HG02885 (cell line): ENCODE data around the gene TAGLN2.

Source experiments
- ATAC-seq: cut with Tn5 transposase; IDR thresholded peaks from one replicate; pipeline ENCODE4 v1.9.1; 2021; ENCODE audit warnings: mild to moderate bottlenecking; ENCODE audit not compliant: unreplicated experiment, poor library complexity

TAGLN2 gene

GRCh38 chr1:159951016-159951415 lies 25.7 kb upstream of the TAGLN2 start:
- ATAC-seq = no peak

GRCh38 chr1:159949981-159950381 lies 24.7 kb upstream of the TAGLN2 start:
- no peak for ATAC-seq

DNA sequence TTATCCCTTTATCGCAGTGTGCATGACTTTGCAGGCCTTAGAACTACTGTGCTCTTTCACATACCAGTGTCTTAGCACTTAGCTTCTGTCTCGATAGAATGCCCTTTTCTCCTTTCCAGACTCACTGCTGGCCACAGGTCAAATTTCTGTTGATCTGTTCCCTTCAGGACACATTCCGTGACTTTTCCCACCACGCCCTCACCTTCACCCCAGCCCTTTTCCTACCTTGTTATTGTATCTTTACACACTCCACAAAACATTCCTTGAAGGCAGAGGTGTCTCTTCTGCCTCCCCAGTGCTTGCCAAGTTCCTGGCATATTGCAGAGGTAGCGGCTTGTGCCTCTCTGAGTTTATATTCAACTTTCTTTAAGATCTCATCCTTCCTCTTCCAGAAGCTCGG lies 23.8 kb upstream of the TAGLN2 start:
- ATAC-seq = no peak

GRCh38 chr1:159947942-159948341 lies 22.6 kb upstream of the TAGLN2 start:
- ATAC-seq = no peak

- ATAC-seq = no peak
Observed at GRCh38 chr1:159946242-159947187, 21.2 kb upstream of the TAGLN2 start.

DNA sequence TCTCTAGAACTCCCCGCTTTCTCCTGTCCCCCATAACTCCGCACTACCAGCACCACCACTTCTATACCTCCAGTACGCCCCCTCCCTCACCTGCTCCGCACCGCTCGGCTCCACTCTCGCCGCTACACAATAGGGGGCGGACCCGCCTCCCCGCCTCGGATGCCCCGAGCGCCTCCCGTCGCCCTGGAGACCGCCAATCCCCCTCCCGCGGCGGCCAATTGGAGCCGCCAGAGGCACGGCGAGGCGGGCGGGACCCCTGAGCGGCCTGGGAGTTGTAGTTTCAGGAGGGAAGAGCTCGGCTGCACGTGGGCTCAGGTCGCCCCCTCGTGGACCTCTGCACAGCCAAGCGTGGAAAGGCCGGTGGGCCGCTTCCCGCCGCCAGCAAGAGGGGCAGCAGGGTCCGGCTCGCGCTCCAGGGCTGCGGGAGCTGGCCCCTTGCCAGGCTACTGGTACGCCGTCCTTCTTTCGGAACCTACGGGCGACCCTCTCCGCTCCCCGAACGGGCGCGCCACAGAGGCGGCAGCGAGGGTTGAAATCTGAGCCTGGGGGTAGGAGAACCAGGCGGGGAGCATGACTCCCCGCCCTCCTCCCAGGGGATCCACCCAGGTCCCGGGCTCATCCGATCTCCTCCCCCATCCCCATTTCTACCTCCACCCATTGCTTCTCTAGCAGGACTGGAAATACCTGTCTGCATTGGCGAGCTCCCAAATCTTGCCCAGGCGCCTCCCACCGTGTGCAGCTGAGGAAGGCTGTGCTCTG lies 20.4 kb upstream of the TAGLN2 start, which contains the start of gene IGSF9:
TSS of gene IGSF9 (minus strand) at position 131 of the 759 bp plus-strand sequence. CDS start 2,159 bp downstream, outside the sequence.
- peak; percentile 59 for ATAC-seq

DNA sequence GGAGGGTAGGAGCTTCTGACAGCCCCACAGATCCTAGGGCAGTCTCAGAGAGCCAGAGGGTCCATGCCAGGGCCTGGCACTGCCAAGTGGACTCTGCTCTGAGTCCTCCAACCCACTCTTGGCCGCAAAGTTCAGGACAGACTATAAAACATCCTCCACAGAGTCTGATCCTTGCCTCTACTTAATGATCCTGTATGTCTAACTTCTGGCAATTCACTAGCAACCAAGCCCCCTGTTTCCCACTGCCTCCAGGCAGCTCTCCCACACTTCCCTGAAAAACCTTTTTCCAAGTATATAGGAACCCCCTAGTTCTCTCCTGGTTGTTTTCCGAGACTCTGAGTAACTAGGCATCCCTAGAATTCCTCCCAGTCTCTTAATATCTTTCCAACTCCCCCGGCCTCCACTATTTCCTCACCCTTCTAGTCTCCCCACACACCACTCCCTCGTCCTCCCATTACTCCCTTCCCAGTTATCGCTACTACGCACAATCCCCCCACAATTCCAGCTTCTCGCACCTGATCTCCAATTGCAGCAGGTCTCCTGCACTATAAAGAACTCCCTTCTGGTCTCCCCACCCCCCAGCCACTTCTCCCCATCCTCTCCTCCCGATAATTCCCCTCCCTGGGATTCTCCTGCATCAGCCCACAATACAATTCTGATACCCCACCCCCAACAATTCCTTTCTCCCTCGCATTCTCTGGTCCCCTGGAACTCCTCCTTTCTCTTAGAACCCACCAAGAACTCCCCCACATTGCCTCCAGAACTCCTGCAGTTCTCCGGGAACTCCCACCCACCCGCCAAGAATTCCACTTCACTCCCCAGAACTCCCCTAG lies 19.5 kb upstream of the TAGLN2 start:
- ATAC-seq = no peak

DNA sequence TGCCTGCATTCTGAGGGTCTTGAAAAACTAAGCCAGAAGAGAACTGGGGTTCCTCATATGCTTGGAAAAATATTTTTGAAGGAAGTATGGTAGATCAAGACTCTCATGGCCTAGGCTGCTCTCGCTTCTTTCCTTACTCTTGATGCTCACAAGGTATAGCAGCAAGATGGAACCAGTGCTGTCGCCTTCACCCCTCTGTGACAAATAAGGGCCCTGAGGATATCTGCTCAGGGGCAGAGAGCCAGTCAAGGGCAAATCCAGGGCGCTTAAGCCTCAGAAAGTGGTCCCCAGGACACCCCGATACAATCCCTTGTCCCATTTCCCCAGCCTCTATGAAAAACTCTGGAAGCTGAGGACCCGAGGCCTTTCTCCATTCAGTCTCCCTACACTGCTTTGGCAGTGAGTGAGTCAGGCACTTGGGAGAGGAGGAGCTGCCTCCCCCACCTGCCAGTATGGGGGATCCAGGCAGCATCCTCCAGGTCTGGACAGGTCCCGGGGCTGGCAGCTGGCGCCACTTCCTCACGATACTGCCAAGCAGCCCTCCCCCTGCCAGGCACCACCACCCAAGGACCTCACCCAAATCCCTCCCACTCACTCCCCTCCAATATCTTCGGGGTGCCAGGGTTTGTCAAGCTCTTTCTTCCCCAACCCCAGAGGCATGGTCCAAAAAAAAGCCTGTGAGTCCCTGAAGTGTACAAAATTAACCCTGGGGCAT lies 18.8 kb upstream of the TAGLN2 start:
- ATAC-seq = no peak

- no peak for ATAC-seq
Observed at GRCh38 chr1:159943278-159943640, 18.0 kb upstream of the TAGLN2 start.

- no peak for ATAC-seq
Observed at GRCh38 chr1:159942632-159943277, 17.4 kb upstream of the TAGLN2 start.

DNA sequence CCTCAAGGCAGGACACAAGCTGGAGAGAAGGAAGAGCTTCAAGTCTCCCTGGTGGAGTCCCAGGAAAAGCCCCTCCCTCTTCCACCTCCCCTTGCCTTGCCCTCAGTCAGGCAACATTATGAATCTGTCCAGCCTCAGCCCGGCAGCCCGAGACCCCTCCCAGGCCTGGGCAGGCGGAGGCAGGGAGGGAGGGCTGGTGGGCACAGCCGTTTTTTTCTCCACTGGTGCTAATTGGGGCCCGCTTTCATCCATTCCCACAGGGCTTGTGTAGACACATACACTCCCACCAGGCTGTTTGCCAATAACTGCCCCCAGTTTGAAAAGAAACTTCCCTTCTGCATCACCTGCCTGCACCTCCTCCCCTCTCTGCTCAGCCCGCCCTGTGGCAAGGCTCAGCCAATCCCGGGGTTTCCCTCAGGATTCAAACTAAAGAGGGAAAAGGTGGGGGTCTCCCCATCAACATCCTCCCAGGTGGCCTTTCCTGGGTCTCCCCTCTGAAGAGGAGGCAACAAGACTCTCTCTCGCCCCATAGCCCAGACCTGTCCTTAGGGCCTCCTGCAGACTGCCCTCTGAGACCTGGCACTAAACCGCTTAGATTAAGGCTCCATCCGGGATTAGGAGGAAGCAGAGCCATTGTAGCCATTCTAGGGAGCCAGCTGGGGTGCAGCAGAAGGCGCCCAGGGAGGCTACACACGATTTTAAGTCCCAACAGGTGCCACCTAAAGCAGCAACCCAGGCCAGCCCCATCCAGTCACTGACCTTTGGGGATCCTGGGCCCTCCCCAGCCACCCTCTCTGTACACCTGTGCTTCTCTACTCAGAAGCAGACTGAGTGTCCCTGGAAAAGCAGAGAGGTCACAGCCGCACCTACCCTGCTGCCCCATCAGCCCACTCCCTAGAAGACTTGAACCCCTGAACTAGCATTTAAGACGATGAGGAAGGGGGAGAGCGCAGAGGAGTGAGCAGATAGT lies 16.6 kb upstream of the TAGLN2 start:
- no peak for ATAC-seq

- no peak for ATAC-seq
Observed at GRCh38 chr1:159941141-159941540, 15.8 kb upstream of the TAGLN2 start.

DNA sequence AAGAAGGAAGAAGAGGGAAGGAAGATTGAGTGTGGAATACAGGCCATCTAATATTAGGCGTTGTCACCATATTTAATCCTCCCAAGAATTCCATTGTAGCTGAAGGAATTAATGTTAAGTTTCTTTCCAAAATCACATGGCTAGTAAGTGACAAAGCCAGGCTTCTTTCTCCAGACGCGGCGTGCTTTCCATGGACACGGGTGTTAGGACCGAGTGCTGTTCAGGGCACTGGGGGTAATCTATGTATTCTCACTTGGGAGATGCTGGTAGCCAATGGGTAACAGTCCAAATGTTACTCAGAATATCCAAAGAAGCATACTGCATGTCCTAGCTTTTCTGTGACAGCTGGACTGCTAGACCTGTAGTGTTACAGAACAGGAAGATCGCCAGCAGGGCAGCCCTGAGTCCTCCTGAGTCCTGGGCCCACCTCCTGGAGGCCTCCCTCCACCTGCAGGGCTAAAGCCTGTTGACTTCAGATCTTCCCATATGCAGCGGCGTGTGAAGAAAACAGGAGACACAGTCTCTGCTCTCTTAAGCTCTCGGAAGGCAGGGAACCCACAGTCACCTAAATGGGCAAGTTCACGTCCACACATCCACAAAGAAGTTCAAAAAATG lies 14.8 kb upstream of the TAGLN2 start:
- ATAC-seq = no peak

- no peak for ATAC-seq
Observed at GRCh38 chr1:159939678-159940002, 14.3 kb upstream of the TAGLN2 start.

- no peak for ATAC-seq
Observed at GRCh38 chr1:159938905-159939677, 13.8 kb upstream of the TAGLN2 start.

GRCh38 chr1:159938211-159938852 lies 13.0 kb upstream of the TAGLN2 start:
- ATAC-seq = no peak
